Urothelium cell line (cell line): ENCODE measurements around the gene GRM7.
"Not testable (repeated sequence)": the region's sequence is repeated elsewhere in the genome, so short reads cannot be mapped to it uniquely, and the experiment has no call there.

Experiments used
- DNase-seq: peaks from one replicate; pipeline ENCODE4 v3.0.0; 2011; ENCODE audit warnings: low spot score, mixed read lengths
- FAIRE-seq: peaks from 2 replicates; lab custom pipeline; 2011; peaks lifted over from hg19 to GRCh38; lab: Jason Lieb, UNC

Gene GRM7

GRCh38 chr3:6860954-6861624 is at the start of gene GRM7:
Gene GRM7 (plus strand): TSS chr3:6861115.
- DNase-seq (peak; percentile 87), FAIRE-seq (peak; percentile 17)

- no peak for FAIRE-seq
- no peak for DNase-seq
Measured at GRCh38 chr3:6821411-6821810, 39.5 kb upstream of the GRM7 start.

GRCh38 chr3:6825524-6825923 is 35.4 kb upstream of the GRM7 start:
- DNase-seq (no peak), FAIRE-seq (no peak)

- FAIRE-seq (no peak), DNase-seq (no peak)
Measured at GRCh38 chr3:6827453-6827852, 33.5 kb upstream of the GRM7 start.

GRCh38 chr3:6844723-6845122 is 16.2 kb upstream of the GRM7 start:
- no peak for DNase-seq
- FAIRE-seq = no peak

- no peak for FAIRE-seq
- no peak for DNase-seq
Measured at GRCh38 chr3:6854184-6854583, 6.7 kb upstream of the GRM7 start.

GRCh38 chr3:6857510-6857909 is 3.4 kb upstream of the GRM7 start:
- FAIRE-seq (no peak), DNase-seq (no peak)

- FAIRE-seq (no peak), DNase-seq (peak; percentile 10)
Measured at GRCh38 chr3:6860149-6860953, 564 bp upstream of the GRM7 start.

- FAIRE-seq = no peak
- DNase-seq = peak; percentile 26
Measured at GRCh38 chr3:6861625-6862000, 698 bp downstream of the GRM7 start.

GRCh38 chr3:6862041-6862879 is 1.3 kb downstream of the GRM7 start:
- FAIRE-seq (no peak), DNase-seq (peak; percentile 20)

GRCh38 chr3:6862880-6863195 is 1.9 kb downstream of the GRM7 start:
- FAIRE-seq (no peak), DNase-seq (peak; percentile 27)

- FAIRE-seq (no peak), DNase-seq (no peak)
Measured at GRCh38 chr3:6867269-6867668, 6.4 kb downstream of the GRM7 start.

- no peak for DNase-seq
- no peak for FAIRE-seq
Measured at GRCh38 chr3:6878731-6879130, 17.8 kb downstream of the GRM7 start.

GRCh38 chr3:6912240-6912639 is 51.3 kb downstream of the GRM7 start:
- DNase-seq (no peak), FAIRE-seq (no peak)

- no peak for FAIRE-seq
Measured at GRCh38 chr3:6915898-6916297, 55.0 kb downstream of the GRM7 start.

GRCh38 chr3:6921066-6921465 is 60.2 kb downstream of the GRM7 start:
- FAIRE-seq = no peak
- no peak for DNase-seq

More at GRCh38 chr3:6915898-6916297, 55.0 kb downstream of the GRM7 start:
- DNase-seq = no peak

GRCh38 chr3:6921876-6922275 is 61.0 kb downstream of the GRM7 start:
- FAIRE-seq = no peak
- DNase-seq = no peak

- FAIRE-seq (no peak), DNase-seq (no peak)
Measured at GRCh38 chr3:6928064-6928463, 67.1 kb downstream of the GRM7 start.

GRCh38 chr3:6929918-6930317 is 69.0 kb downstream of the GRM7 start:
- FAIRE-seq (no peak), DNase-seq (no peak)

- DNase-seq, FAIRE-seq: not testable (repeated sequence)
Measured at GRCh38 chr3:6935418-6935817, 74.5 kb downstream of the GRM7 start.

- no peak for FAIRE-seq
- DNase-seq = no peak
Measured at GRCh38 chr3:6935970-6936369, 75.1 kb downstream of the GRM7 start.

- no peak for FAIRE-seq
- DNase-seq = no peak
Measured at GRCh38 chr3:6962801-6963200, 101.9 kb downstream of the GRM7 start.
